ENCODE results near the gene CASZ1.

Gene CASZ1

GRCh38 chr1:10722803-10723202, 73.6 kb downstream of the CASZ1 start:
- DNase-seq, result no peak

- DNase-seq, result no peak
Measured at GRCh38 chr1:10721381-10722321, 74.8 kb downstream of the CASZ1 start.

DNA sequence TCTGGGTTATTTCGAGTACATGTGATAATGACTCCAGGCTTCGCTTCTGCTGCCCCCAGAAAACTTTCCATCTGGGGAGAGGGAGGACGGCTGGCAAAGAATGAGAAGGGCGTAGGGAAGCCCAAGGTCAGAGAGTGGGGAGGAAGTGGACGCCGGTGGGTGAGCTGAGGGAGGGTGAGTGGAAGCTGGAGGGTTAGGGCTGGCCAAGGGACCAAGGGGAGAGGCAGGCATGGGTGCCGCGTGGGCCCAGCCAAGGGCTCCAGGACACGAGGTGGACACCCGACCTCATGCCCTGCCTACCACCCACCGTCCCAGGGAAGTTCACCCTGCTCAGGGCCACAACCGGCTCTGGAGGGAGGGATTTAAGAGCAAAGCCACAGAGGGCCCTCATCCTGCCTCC, 75.8 kb downstream of the CASZ1 start:
- no peak for DNase-seq

DNA sequence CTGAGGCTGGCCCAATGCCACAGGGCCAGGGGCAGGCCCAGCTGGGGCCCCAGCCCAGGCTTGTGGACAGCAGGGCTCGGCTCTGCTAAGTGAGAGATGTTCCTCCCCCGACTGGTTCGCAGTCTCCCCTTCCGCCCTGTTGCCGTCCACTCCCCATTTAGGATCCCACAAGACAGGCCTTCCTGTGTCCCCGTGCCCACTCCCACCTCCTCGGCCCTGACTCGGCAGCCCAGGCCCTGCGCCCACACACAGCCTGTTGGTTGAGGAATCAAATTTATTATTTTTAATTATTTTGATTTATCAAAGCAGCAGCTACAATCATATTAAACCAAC, 78.4 kb downstream of the CASZ1 start:
- no peak for DNase-seq

- no peak for DNase-seq
Measured at GRCh38 chr1:10717296-10718082, 79.0 kb downstream of the CASZ1 start.

DNA sequence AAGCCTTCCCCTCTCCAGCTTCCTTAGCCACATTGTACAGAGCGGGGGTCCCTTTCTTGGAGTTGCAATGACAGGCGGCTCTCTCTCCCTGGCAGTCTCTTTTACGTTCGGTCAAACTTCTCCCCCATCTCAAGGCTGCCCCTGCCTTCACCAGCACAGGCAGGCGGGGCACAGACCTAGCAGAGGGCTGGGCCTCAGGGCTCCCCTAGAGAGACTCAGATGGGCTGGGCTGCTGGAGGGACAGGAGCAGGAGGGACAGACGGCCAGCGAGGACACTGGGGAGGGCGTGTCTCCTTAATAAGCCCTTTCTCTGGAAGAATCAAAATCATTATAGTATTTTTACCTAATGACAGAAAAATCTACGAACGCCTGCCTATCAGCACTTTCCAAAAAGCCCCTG, 79.6 kb downstream of the CASZ1 start:
- no peak for DNase-seq

DNA sequence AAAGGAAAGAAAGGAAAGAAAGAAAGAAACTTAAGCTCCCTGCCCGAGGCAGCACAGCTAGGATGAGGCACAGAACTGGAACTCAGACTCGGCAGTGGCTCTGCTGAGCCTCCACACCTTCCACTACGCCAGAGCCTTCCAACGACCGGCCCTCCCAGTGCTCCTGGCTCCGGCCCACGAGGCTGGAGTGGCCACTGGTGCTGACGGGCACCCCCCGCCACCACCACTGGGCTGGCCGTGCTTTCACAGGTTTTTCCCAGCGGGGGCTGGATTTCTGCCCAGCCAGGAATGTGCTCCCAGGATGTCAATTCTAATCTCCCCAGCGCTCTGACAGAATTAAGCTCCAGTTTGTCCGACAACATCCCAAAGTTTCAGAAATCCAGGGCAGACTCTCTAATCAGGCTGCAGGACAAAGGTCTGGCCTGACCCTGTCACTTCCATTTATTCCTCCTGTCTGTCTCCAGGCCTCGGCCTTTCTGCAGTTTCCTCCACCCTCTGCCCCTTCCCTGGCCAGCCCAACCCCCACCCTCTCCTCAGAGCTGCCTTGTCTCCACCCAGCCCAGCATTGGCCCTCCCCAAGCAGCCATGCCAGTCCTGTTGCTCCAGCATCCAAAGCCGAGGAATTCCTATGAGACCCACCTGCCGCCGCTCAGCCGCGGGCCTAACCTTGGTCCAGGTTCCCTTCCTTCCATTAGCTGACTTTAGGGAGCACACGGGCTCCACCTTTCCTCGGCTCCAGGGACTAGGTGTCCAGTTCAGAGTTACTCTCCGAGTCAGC, 81.9 kb downstream of the CASZ1 start:
- DNase-seq, result no peak

GRCh38 chr1:10713614-10714013, 82.8 kb downstream of the CASZ1 start:
- no peak for DNase-seq

DNA sequence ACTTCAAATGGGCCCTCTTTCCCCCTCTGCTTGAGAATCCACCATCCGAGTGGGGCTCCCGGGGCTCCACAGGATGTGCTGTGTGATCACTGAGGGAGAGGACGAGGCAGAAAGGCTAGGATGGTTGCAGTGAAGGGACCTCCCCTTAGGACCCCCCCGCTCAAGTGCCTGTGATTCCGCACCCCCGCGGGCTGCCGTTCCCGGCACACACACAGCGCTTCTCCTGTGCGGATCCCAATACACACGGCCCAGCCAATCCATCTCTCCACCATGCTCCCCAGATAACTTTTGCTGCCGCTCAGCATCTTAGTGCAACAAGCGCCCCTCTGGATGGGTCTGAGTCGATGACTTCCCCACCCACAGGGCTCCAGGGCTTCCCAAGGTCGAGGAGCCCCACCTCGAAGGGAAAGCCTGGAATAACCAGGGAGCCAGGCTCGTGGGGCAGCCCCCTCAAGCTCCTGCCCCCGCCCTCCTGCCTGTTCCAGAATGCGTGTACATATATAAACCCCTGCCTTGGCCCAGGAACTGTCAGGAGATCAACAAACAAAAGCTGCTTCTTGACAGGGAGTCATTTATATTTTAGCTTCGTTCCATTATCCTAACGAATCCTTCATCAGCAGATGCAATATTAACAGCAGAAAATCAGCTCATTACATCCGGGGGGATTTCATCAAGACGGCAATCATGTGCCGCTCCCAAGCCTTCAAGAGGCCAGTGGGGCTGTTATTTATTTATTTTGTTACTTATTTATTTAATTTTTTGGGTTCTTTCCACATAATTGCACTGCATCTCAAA, 83.7 kb downstream of the CASZ1 start:
- DNase-seq, result no peak

GRCh38 chr1:10710489-10710888, 86.0 kb downstream of the CASZ1 start:
- no peak for DNase-seq

DNA sequence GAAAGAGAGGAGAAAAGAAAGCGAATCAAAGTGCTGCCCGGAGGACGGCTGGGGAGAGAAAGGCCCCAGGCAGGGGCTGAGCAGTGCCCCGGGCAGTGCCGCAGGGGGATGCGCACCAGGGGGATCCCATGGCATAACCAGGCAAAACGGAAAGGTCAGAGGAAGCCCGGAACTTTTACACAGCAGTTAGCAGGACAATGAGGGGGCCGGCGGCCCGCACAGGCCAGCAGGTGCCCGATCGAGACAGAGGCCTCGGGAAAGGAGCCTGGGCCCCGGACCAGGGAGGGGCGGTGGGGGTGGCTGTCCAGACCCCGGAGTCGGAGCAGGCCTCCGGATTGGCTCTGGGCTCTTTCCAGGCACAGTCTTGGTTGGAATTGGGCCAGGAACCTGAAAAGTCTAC, 86.8 kb downstream of the CASZ1 start:
- DNase-seq, result no peak

- no peak for DNase-seq
Measured at GRCh38 chr1:10709165-10709564, 87.3 kb downstream of the CASZ1 start.

GRCh38 chr1:10708757-10709156, 87.7 kb downstream of the CASZ1 start:
- DNase-seq, result no peak

- DNase-seq, result no peak
Measured at GRCh38 chr1:10707208-10707607, 89.2 kb downstream of the CASZ1 start.

GRCh38 chr1:10706376-10706913, 90.0 kb downstream of the CASZ1 start:
- DNase-seq, result no peak

DNA sequence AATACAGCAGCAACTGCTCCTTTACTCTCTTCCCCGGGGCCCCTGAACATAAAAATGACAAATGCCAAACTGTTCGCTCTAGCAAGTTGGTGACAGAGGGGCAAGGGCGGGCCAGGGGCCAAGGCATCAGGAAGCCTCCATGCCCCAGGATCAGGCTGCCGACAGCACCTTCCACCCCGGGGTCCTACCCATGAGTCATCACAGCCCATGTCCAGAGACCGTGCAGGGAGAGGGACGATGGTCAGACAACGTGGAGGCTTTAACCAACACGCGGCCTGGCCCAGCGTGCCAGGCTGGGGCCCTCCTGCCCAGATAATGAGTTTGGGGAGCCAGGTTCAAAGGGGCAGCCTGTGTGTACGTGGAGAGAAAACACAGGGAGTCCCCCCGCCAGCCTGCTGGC, 90.5 kb downstream of the CASZ1 start:
- no peak for DNase-seq

DNA sequence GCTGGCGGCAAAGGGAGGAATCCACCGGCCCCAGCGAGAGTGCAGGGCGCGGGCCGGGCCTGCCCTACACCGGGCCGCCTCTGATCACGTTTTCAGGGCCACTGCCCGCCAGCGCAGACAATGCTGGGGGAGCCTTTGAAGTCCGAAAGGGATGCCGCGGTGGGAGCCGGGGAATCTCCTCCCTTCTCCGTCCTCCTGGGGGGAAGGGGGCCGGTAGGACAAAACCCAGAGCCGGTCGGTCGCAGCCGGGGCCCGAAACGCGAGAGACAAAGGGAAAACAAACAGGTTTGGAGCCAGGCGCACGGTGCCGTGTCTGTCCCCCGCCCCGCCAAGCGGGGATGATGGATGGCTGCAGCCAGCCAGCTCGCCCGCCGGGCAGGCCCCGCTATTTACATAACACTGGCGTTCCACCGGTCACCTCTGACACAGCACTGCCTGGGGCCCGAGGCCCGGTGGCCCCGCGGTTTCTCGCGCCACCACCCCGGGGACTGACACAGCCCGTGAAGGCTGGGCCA, 92.0 kb downstream of the CASZ1 start:
- DNase-seq, result no peak

DNA sequence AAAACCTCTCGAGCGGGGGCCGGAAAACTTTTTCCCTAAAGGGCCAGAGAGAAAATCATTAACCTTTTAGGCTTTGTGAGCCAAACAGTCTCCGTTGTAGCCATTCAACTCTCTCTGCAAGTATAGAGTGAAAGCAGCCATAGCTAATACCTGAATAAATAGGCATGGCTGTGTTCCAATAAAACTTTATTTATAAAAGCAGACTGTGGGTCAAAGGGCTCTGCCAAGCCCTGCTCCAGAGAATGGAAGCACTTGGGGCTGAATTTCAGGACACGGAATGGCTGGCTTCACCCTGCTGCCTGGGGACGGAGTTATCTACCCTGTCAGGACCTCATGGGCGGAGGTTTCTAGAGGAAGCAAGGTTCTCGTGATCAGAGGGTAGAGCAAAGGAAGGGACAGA, 92.7 kb downstream of the CASZ1 start:
- DNase-seq, result no peak

DNA sequence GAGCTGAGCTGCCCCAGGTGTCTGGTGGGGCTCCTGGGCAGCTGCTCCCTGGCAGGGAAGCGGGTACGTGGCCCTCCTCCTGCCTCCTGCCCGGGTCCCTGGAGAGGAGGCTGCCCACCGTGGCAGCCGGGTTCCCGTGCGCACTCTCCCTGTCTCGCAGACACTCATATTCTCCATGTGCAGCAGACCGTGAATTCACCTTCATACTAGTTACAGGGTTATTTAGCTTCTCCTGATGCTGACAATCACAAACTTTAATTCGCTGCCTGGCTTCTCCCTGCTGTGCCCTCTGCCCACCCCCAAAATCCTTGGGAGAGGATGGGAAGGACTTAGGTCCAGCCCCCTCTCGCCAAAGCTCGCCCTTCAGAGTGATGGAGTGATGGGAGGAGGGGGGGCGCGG, 95.3 kb downstream of the CASZ1 start:
- DNase-seq, result no peak

GRCh38 chr1:10699470-10699835, 97.0 kb downstream of the CASZ1 start:
- no peak for DNase-seq

DNA sequence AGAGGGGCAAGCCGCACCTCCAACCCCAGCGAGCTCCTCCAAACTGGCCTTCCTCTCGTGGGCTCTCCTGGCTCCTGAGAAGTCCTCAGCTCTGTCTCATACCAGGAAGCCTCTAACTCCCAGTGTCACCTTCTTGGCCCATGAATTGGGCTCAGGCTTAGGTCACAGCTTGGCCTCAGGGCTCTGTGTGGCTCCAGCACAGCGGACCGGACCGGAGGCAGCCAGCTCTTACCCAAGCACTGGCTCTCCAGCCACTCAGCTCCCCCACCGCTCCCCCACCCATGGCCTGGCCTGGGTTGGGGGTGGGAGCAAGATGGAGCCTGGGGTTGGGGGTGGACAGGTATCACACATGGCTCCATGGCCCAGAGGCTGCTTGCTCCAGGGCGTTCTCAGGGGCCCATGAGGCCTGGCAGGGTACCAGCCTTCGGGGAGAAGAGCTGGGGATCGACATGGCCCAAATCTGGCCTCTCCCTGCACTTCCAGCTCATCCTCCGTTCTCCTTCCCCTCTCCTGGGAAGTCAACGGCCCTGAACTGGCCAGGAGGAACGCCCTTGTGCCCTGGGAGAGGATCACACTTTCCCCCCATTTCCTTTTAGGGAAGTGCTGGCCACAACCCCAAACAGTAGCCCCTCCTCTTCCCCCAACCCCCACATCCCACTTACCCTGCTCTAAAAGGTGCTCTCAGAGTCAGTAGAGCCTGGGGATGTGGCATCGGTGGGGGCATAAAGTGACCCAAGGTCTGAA, 97.5 kb downstream of the CASZ1 start:
- DNase-seq, result no peak

Data from activated effector memory CD4-positive, alpha-beta T cell treated with Interleukin-2 at 50 U/mL for 16 hours (primary cell).